HEK293 (cell line): ENCODE measurements around the gene SLC26A11.

Experiments
- CTCF ChIA-PET: fragments of 350-600 bp; formaldehyde crosslinking; extraction: SDS; loops from one replicate; lab custom pipeline; 2021; ENCODE audit warnings: antibody characterized with exemption; lab: Yijun Ruan, JAX
- POLR2A ChIA-PET: fragments of 300-600 bp; formaldehyde crosslinking; extraction: SDS; loops from one replicate; lab custom pipeline; 2020; ENCODE audit warnings: antibody characterized with exemption, inconsistent platforms; lab: Yijun Ruan, JAX
- H3K27ac ChIP-seq: fragments of 200-500 bp; sonication (Bioruptor generic); 2 replicates; pipeline ENCODE4 v1.5.1; 2014; ENCODE audit warnings: low read depth, low read length, control low read depth, inconsistent platforms; ENCODE audit errors: extremely low read depth
- H3K36me3 ChIP-seq, 2 experiments: fragments of 200-500 bp in 1 of 2; sonication (Bioruptor generic) in 1 of 2; 1 replicate in 1 of 2; 2 replicates in 1 of 2; pipeline ENCODE4 v1.5.1; 2014 to 2017; ENCODE audit warnings: inconsistent platforms in 2 of 2, low read length in 2 of 2; ENCODE audit not compliant: control insufficient read depth in 2 of 2, insufficient read depth in 1 of 2
- H3K4me1 ChIP-seq: fragments of 200-500 bp; sonication (Bioruptor generic); 2 replicates; pipeline ENCODE4 v1.5.1; 2014; ENCODE audit warnings: mild to moderate bottlenecking, low read length, inconsistent platforms; ENCODE audit not compliant: control insufficient read depth, insufficient read depth
- H3K4me3 ChIP-seq: 2 replicates; pipeline ENCODE4 v1.5.1; 2011; ENCODE audit warnings: low read depth, mild to moderate bottlenecking, control low read depth, low read length, moderate library complexity
- H3K9me3 ChIP-seq: fragments of 200-500 bp; sonication (Bioruptor generic); 2 replicates; pipeline ENCODE4 v1.5.1; 2014; ENCODE audit warnings: low read depth, low read length, inconsistent platforms; ENCODE audit not compliant: control insufficient read depth, insufficient read depth
- FEZF1 ChIP-seq: fragments of 450-650 bp; formaldehyde crosslinking; IDR thresholded peaks from 2 replicates; pipeline ENCODE4 v1.5.1; 2016; ENCODE audit warnings: missing biosample characterization, missing genetic modification characterization
- KLF9 ChIP-seq: fragments of 450-650 bp; formaldehyde crosslinking; IDR thresholded peaks from 2 replicates; pipeline ENCODE4 v1.5.1; 2016; ENCODE audit warnings: missing biosample characterization, missing genetic modification characterization, low read depth
- OVOL3 ChIP-seq: fragments of 450-650 bp; formaldehyde crosslinking; IDR thresholded peaks from 2 replicates; pipeline ENCODE4 v1.5.1; 2016; ENCODE audit warnings: missing biosample characterization, missing genetic modification characterization
- RBAK ChIP-seq: fragments of 450-650 bp; formaldehyde crosslinking; IDR thresholded peaks from 2 replicates; pipeline ENCODE4 v1.5.1; 2016; ENCODE audit warnings: missing biosample characterization, missing genetic modification characterization
- ZBTB17 ChIP-seq: fragments of 450-650 bp; formaldehyde crosslinking; IDR thresholded peaks from 2 replicates; pipeline ENCODE4 v1.5.1; 2016; ENCODE audit warnings: missing biosample characterization, missing genetic modification characterization
- ZBTB26 ChIP-seq: fragments of 450-650 bp; formaldehyde crosslinking; optimal IDR thresholded peaks from 2 replicates; pipeline ENCODE3; 2016; ENCODE audit warnings: missing biosample characterization, mild to moderate bottlenecking, missing genetic modification characterization
- ZIC2 ChIP-seq: fragments of 450-650 bp; formaldehyde crosslinking; IDR thresholded peaks from 2 replicates; pipeline ENCODE4 v1.5.1; 2016; ENCODE audit warnings: missing biosample characterization, missing genetic modification characterization
- ZNF112 ChIP-seq: fragments of 450-650 bp; formaldehyde crosslinking; IDR thresholded peaks from 2 replicates; pipeline ENCODE4 v1.5.0; 2017; ENCODE audit warnings: missing biosample characterization, missing genetic modification characterization
- ZNF121 ChIP-seq: fragments of 450-650 bp; formaldehyde crosslinking; IDR thresholded peaks from 2 replicates; pipeline ENCODE4 v1.5.1; 2016; ENCODE audit warnings: missing biosample characterization, missing genetic modification characterization
- ZNF146 ChIP-seq: fragments of 450-650 bp; formaldehyde crosslinking; IDR thresholded peaks from 2 replicates; pipeline ENCODE4 v1.5.1; 2016; ENCODE audit warnings: missing biosample characterization, missing genetic modification characterization
- ZNF184 ChIP-seq: fragments of 450-650 bp; IDR thresholded peaks from 2 replicates; pipeline ENCODE4 v1.5.1; 2018; ENCODE audit warnings: missing biosample characterization, mild to moderate bottlenecking, missing genetic modification characterization
- ZNF214 ChIP-seq: fragments of 450-650 bp; formaldehyde crosslinking; IDR thresholded peaks from 2 replicates; pipeline ENCODE4 v1.5.1; 2017; ENCODE audit warnings: missing biosample characterization, mild to moderate bottlenecking, missing genetic modification characterization, borderline replicate concordance
- ZNF341 ChIP-seq: fragments of 450-650 bp; formaldehyde crosslinking; IDR thresholded peaks from 2 replicates; pipeline ENCODE4; 2016; ENCODE audit warnings: low read depth, missing biosample characterization, missing genetic modification characterization
- ZNF362 ChIP-seq: fragments of 450-650 bp; formaldehyde crosslinking; IDR thresholded peaks from 2 replicates; pipeline ENCODE4 v1.5.1; 2016; ENCODE audit warnings: missing biosample characterization, missing genetic modification characterization
- ZNF391 ChIP-seq: fragments of 450-650 bp; formaldehyde crosslinking; IDR thresholded peaks from 2 replicates; pipeline ENCODE4 v1.5.1; 2016; ENCODE audit warnings: low read depth, missing biosample characterization, missing genetic modification characterization, borderline replicate concordance
- ZNF548 ChIP-seq: fragments of 450-650 bp; formaldehyde crosslinking; IDR thresholded peaks from 2 replicates; pipeline ENCODE4 v1.5.1; 2016; ENCODE audit warnings: missing biosample characterization, missing genetic modification characterization
- ZNF561 ChIP-seq: fragments of 450-650 bp; IDR thresholded peaks from 2 replicates; pipeline ENCODE4 v1.5.1; 2018; ENCODE audit warnings: missing biosample characterization, missing genetic modification characterization, borderline replicate concordance
- ZNF670 ChIP-seq: fragments of 450-650 bp; formaldehyde crosslinking; IDR thresholded peaks from 2 replicates; pipeline ENCODE4 v1.5.1; 2016; ENCODE audit warnings: missing biosample characterization, missing genetic modification characterization, low read depth
- ZSCAN4 ChIP-seq: fragments of 450-650 bp; formaldehyde crosslinking; IDR thresholded peaks from 2 replicates; pipeline ENCODE4 v1.5.1; 2017; ENCODE audit warnings: missing biosample characterization, missing genetic modification characterization

SLC26A11 gene

DNA sequence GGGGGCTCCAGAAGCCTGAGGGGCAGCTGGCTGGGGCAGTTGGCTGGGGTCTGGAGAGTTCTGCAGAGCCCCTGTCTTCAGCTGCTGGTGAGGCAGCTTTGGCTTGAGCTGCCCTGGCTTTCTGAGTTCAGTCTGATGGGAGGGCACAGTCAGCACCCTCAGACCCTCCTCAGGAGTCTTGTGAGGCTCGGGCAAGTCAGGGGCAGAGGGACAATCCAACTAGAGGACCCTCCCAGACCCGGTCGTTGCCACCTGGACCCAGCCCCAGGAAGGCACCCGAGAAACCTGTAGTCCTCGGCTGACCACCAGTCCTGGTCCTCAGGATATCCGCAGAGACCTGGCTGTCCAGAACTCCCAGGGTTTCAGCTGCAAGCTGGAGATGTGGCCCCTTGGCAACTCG lies 48.5 kb upstream of the SLC26A11 start:
- Histone ChIP-seq H3K4me3 (no peak overlapping the region), H3K9me3 (no peaks in the 10 kb centered on the region)
- POLR2A ChIA-PET = no interaction called here
- TF ChIP-seq ZBTB26 (tag by site-specific recombination) = no peak
- no peak for TF ChIP-seq ZIC2 (tag by site-specific recombination)
- TF ChIP-seq ZNF391 (tag by site-specific recombination) = no peak
- no peak for TF ChIP-seq RBAK (tag by site-specific recombination)
- TF ChIP-seq FEZF1 (tag by site-specific recombination) = no peak
- TF ChIP-seq, all 188 proteins: peak for 0
- Histone ChIP-seq H3K27ac (no peak overlapping the region), H3K36me3 (no peaks in the 10 kb centered on the region), H3K4me1 (no peaks in the 10 kb centered on the region)
- CTCF ChIA-PET = interaction anchor here (0.6 to 1.2 kb wide), 3 partner anchors 25 to 810 kb away, joined by 3 to 5 read pairs (median 3); no protein-coding TSS in a partner anchor

GRCh38 chr17:80173126-80173525 lies 47.1 kb upstream of the SLC26A11 start:
- Histone ChIP-seq H3K9me3 (no peaks in the 10 kb centered on the region), H3K36me3 (no peaks in the 10 kb centered on the region), H3K4me1 (no peaks in the 10 kb centered on the region), H3K27ac (no peak overlapping the region), H3K4me3 (no peak overlapping the region)
- CTCF ChIA-PET = interaction anchor here (0.6 to 0.9 kb wide), 2 partner anchors 10 to 72 kb away, joined by 3 to 4 read pairs; partner anchors contain the start of gene GAA
- TF ChIP-seq ZSCAN4 (tag by site-specific recombination) (peak; percentile 62; the same call in 1 of the 2 replicates), ZNF112 (tag by site-specific recombination) (no peak), RBAK (tag by site-specific recombination) (no peak), ZNF548 (tag by site-specific recombination) (no peak), ZBTB17 (peak; percentile 42; the same call in 1 of the 2 replicates), ZNF561 (tag by site-specific recombination) (no peak), ZNF362 (no peak), ZNF214 (tag by site-specific recombination) (no peak)
- POLR2A ChIA-PET = interaction anchor here (0.7 kb wide), 1 partner anchor 14 kb away, joined by 3 read pairs; no protein-coding TSS in a partner anchor

DNA sequence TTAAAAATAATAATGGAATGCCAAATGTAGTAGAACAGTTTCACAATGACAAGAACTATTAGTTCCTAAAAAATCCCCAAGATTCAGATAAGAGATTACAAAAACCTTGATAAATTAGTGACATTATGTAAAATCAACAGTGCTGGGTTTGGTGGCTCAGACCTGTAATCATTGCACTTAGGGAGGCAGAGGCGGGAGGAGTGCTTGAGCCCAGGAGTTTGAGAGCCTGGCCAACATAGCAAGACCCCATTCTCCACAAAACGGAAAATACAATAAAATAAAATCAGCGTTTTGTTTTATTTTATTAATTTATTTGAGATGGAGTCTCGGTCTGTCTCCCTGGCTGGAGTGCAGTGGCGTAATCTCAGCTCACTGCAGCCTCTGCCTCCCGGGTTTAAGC lies 46.3 kb upstream of the SLC26A11 start:
- peak; percentile 70; the same call in 1 of the 2 replicates for TF ChIP-seq ZNF121 (tag by site-specific recombination)
- no peak for TF ChIP-seq ZIC2 (tag by site-specific recombination)
- CTCF ChIA-PET = interaction anchor here (0.5 kb wide), 1 partner anchor 725 kb away, joined by 3 read pairs; no protein-coding TSS in a partner anchor
- Histone ChIP-seq H3K27ac (no peak overlapping the region), H3K36me3 (no peaks in the 10 kb centered on the region), H3K4me1 (no peaks in the 10 kb centered on the region), H3K4me3 (no peak overlapping the region), H3K9me3 (no peaks in the 10 kb centered on the region)
- POLR2A ChIA-PET = interaction anchor here (0.7 kb wide), 1 partner anchor 15 kb away, joined by 3 read pairs; no protein-coding TSS in a partner anchor

DNA sequence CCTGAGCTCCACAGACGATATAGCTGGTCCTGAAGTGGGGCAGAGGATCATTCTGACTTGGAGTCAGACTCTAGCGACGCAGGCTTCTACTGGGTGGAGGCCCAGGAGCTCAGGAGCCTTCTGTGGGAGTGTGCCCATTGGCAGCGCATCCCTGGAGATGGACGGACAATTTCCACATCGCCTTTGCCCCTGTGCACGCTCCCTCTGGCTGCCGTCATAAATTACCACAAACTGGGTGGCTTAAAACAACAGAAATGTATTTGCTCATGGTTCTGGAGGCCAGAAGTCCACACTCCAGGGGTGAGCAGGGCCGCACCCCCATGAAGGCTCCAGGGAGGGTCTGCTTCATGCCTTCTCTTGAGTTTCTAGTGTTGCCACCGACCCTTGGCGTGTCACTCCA lies 43.5 kb upstream of the SLC26A11 start:
- POLR2A ChIA-PET = no interaction called here

More for the DNA sequence above, 43.5 kb upstream of the SLC26A11 start:
- TF ChIP-seq ZNF146 (tag by site-specific recombination) (no peak), ZNF670 (tag by site-specific recombination) (no peak), KLF9 (no peak), ZNF184 (no peak), ZNF341 (tag by site-specific recombination) (no peak), OVOL3 (tag by site-specific recombination) (no peak), RBAK (tag by site-specific recombination) (no peak)
- Histone ChIP-seq H3K9me3 (no peaks in the 10 kb centered on the region), H3K4me1 (no peaks in the 10 kb centered on the region), H3K36me3 (no peaks in the 10 kb centered on the region), H3K4me3 (no peak overlapping the region), H3K27ac (no peak overlapping the region)
- CTCF ChIA-PET = interaction anchor here (0.6 to 1.4 kb wide), 2 partner anchors 20 to 893 kb away, joined by 3 to 4 read pairs; no protein-coding TSS in a partner anchor
